ENCODE data around the gene PURB.
"Not testable (repeated sequence)": the region's sequence is repeated elsewhere in the genome, so short reads cannot be mapped to it uniquely, and the experiment has no call there.

PURB gene

DNA sequence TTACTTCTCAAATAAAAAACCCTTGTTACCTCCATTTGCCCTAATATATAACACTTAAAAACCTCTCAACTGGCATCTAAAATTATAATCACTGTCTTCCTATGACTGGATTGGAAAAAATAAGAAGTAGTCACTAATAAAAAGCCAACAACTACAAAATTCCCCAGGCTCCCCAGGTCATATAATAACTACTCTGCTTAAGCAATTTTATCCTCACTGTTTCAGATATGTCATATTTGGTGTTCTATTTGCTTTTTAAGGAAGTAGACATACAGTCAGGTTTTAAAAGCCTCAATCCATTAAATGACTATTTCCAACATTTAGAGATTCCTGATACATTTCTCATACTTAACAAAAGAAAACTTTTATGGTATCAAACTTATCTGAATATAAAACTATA is 39.9 kb downstream of the PURB start:
- Histone ChIP-seq H3K9ac (peak overlapping the region; percentile 97; the same call in 1 of the 2 replicates), H3K36me3 (peaks cover 37% of the 10 kb centered on the region), H3K4me2 (peak overlapping the region; percentile 72), H3K9me3 (no peaks in the 10 kb centered on the region), H3K4me3 (peak overlapping the region; percentile 81), H4K20me1 (peaks cover 72% of the 10 kb centered on the region), H3K27ac (0 out of 2 replicates have a peak overlapping the region, but pooled peaks have one; percentile 97), H3K27me3 (no peaks in the 10 kb centered on the region), H3K4me1 (peaks cover 33% of the 10 kb centered on the region)
- TF ChIP-seq Cebpa-rat (IDR thresholded peaks at IDR 0.05): no peak

- not testable (repeated sequence) for H3K4me3 ChIP-seq, H3K27me3 ChIP-seq, H3K4me2 ChIP-seq, H3K9ac ChIP-seq, H3K27ac ChIP-seq, H3K9me3 ChIP-seq
- peaks cover 93% of the 10 kb centered on the region for H4K20me1 ChIP-seq
- peaks cover 21% of the 10 kb centered on the region for H3K4me1 ChIP-seq
- H3K36me3 ChIP-seq: peaks cover 57% of the 10 kb centered on the region
These were observed 41.9 kb downstream of the PURB start for GRCh38 chr7:44843440-44843839.

- Histone ChIP-seq H3K4me1 (peaks cover 21% of the 10 kb centered on the region), H4K20me1 (peaks cover 100% of the 10 kb centered on the region), H3K36me3 (peaks cover 65% of the 10 kb centered on the region)
- H3K9ac ChIP-seq, H3K4me3 ChIP-seq, H3K27ac ChIP-seq, H3K4me2 ChIP-seq, H3K27me3 ChIP-seq, H3K9me3 ChIP-seq: not testable (repeated sequence)
These were observed 42.7 kb downstream of the PURB start for GRCh38 chr7:44842675-44843074.

- H3K27me3 ChIP-seq: no peaks in the 10 kb centered on the region
- no peak overlapping the region for H3K4me2 ChIP-seq
- no peak overlapping the region for H3K4me3 ChIP-seq
- no peaks in the 10 kb centered on the region for H3K9me3 ChIP-seq
- no peak overlapping the region for H3K9ac ChIP-seq
- H3K27ac ChIP-seq: no peak overlapping the region
- H3K4me1 ChIP-seq: no peaks in the 10 kb centered on the region
- peaks cover 99% of the 10 kb centered on the region for H3K36me3 ChIP-seq
- no peak for TF ChIP-seq Cebpa-rat (IDR thresholded peaks at IDR 0.05)
- peaks cover 92% of the 10 kb centered on the region for H4K20me1 ChIP-seq
These were observed 46.6 kb downstream of the PURB start for GRCh38 chr7:44838751-44839150.

DNA sequence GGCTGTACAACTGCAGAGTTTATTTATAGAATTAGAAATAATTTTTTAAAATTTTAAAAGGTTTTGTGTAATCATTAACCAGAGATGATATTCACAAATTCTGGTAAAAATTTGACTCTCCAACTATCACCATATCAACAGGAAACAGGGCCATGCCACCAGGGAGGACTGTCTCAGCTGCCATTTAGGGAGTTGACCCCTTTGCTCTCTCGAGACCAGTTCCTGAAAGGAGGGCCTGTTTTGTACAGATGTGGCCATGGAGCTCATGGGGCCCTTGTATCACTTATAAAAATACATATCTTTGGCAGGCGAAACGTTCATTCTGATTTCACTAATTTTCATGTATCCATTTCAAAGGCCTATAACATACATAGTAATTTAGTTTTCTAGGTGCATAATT is 57.8 kb downstream of the PURB start:
- Histone ChIP-seq H3K9me3 (no peaks in the 10 kb centered on the region), H3K4me1 (peaks cover 12% of the 10 kb centered on the region; the same call in 1 of the 2 replicates), H3K27me3 (no peaks in the 10 kb centered on the region), H3K4me2 (no peak overlapping the region), H3K36me3 (peaks cover 89% of the 10 kb centered on the region), H3K4me3 (no peak overlapping the region), H4K20me1 (peaks cover 55% of the 10 kb centered on the region), H3K9ac (no peak overlapping the region), H3K27ac (no peak overlapping the region)
- TF ChIP-seq Cebpa-rat (IDR thresholded peaks at IDR 0.05): no peak

All from BLaER1 (cell line).